Gastroesophageal sphincter (tissue), 4 donors: Measurements from ENCODE around the gene TMEM139. TPM values are rescaled to one million over a fixed set of nuclear protein-coding genes. Genes with fewer than 3 reads are reported as not detected.

ENCODE experiments used
- ATAC-seq: fragments of 150-250 bp; one replicate; pipeline ENCODE4 v1.9.1; 2016; ENCODE audit warnings: mild to moderate bottlenecking, moderate library complexity
- H3K27ac ChIP-seq, 4 donors: fragments of 200-600 bp; sonication (generic) in 3 of 4; 1 replicate in 3 of 4; 2 replicates in 1 of 4; pipeline ENCODE4 v1.5.1; 2016 to 2019
- H3K27me3 ChIP-seq: fragments of 200-600 bp; sonication (generic); one replicate; pipeline ENCODE4 v1.5.1; 2019
- H3K36me3 ChIP-seq, 2 donors: fragments of 200-600 bp; sonication (generic); one replicate each; pipeline ENCODE4 v1.5.1; 2019; ENCODE audit warnings: control low read depth in 1 of 2
- H3K4me1 ChIP-seq, 3 donors: fragments of 200-600 bp; sonication (generic); 1 replicate in 2 of 3; 2 replicates in 1 of 3; pipeline ENCODE4 v1.5.1; 2016 to 2019; ENCODE audit warnings: control low read depth in 2 of 3
- H3K4me3 ChIP-seq, 2 donors: fragments of 200-600 bp; sonication (generic); one replicate each; pipeline ENCODE4 v1.5.1; 2019; ENCODE audit warnings: mild to moderate bottlenecking in 1 of 2, moderate library complexity in 1 of 2
- H3K9me3 ChIP-seq, 3 donors: fragments of 200-600 bp; sonication (generic); one replicate each; pipeline ENCODE4 v1.5.1; 2017 to 2019; ENCODE audit warnings: control low read depth in 2 of 3
- CTCF ChIP-seq, 4 experiments: fragments of 200-600 bp in 2 of 4; fragments of 450-650 bp in 2 of 4; sonication (generic) in 1 of 4; IDR thresholded peaks; one replicate each; pipeline ENCODE4 v1.5.1; 2017 to 2019; ENCODE audit warnings: antibody characterized with exemption in 4 of 4, mild to moderate bottlenecking in 2 of 4, moderate library complexity in 2 of 4
- EP300 ChIP-seq: sonication (generic); formaldehyde crosslinking; IDR thresholded peaks from one replicate; pipeline ENCODE4 v1.6.1; 2017; ENCODE audit warnings: antibody characterized with exemption, mild to moderate bottlenecking
- POLR2A ChIP-seq, 2 donors: fragments of 450-650 bp; IDR thresholded peaks; one replicate each; pipeline ENCODE4 v1.6.1; 2017; ENCODE audit warnings: antibody characterized with exemption in 2 of 2, mild to moderate bottlenecking in 2 of 2, moderate library complexity in 1 of 2
- POLR2AphosphoS5 ChIP-seq: sonication (generic); formaldehyde crosslinking; IDR thresholded peaks from one replicate; pipeline ENCODE4 v1.6.1; 2017; ENCODE audit warnings: antibody characterized with exemption
- WGBS, 2 donors: methylation state at CpG; one replicate each; pipeline ENCODE4 v1.1.5; 2018; ENCODE audit warnings: low coverage in 1 of 2; 5-methylcytosine and 5-hydroxymethylcytosine counted together
- total RNA-seq, 4 donors: library from RNA; depleted of rRNA; stranded (reverse); fragments of >200 nt; gene quantifications; one replicate each; pipeline ENCODE4 v1.1.0, GENCODE V29; 2016

Gene TMEM139
- total RNA-seq, 4 donors from 2014 or later = 0.40 to 1.4 (median 0.49) TPM; not detected in 1

DNA sequence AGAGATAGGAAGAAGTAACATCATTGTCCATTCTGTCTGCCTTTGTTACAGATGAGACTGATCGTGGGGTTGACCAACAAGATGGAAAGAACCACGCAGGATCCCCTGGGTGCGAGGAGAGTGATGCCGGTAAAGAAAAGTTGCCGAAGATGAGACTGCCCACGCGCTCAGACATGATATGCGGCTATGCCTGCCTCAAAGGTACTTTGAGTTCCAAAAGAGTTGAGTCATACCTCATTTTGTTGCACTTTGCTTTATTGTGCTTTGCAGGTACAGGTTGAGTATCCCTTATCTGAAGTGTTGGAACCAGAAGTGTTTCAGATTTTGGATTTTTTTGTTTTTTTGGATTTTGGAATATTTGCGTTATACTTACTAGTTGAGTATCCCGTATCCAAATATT lies 19.0 kb downstream of the TMEM139 start:
- TF ChIP-seq POLR2AphosphoS5 (no peak), EP300 (no peak), POLR2A (IDR thresholded peaks at IDR 0.05) (no peak), CTCF (IDR thresholded peaks at IDR 0.05) (no peak)
- H3K36me3 ChIP-seq = peaks cover 0 to 100% of the 10 kb centered on the region in 2 donors
- H3K4me1 ChIP-seq = peaks cover 0 to 10% (median 0%) of the 10 kb centered on the region in 3 donors
- H3K4me3 ChIP-seq = no peak overlapping the region
- no peaks in the 10 kb centered on the region for H3K9me3 ChIP-seq
- no peaks in the 10 kb centered on the region for H3K27me3 ChIP-seq
- WGBS, 2 donors = 81 to 91% methylated on average over 2 to 10 of the region's 10 CpGs
- H3K27ac ChIP-seq = no peak overlapping the region
- no peak for ATAC-seq

GRCh38 chr7:143304938-143305337 lies 20.2 kb downstream of the TMEM139 start:
- TF ChIP-seq POLR2A (IDR thresholded peaks at IDR 0.05) (no peak), EP300 (no peak), CTCF (IDR thresholded peaks at IDR 0.05) (no peak), POLR2AphosphoS5 (no peak)
- 86% methylated on average over 4 of the region's 6 CpGs; no CpG with 5 or more reads in 1 of the 2 donors for WGBS, 2 donors
- H3K27me3 ChIP-seq = no peaks in the 10 kb centered on the region
- no peak for ATAC-seq
- H3K36me3 ChIP-seq = peaks cover 0 to 94% of the 10 kb centered on the region in 2 donors
- H3K9me3 ChIP-seq = no peaks in the 10 kb centered on the region
- H3K4me3 ChIP-seq = no peak overlapping the region
- H3K27ac ChIP-seq = no peak overlapping the region
- H3K4me1 ChIP-seq = peaks cover 0 to 7% (median 0%) of the 10 kb centered on the region in 3 donors

GRCh38 chr7:143305423-143306070 lies 20.8 kb downstream of the TMEM139 start:
- no peak for TF ChIP-seq POLR2A (IDR thresholded peaks at IDR 0.05)
- TF ChIP-seq EP300 = no peak
- TF ChIP-seq CTCF (IDR thresholded peaks at IDR 0.05) = peak; percentile 25 to 74 (median 54)
- no peak for TF ChIP-seq POLR2AphosphoS5
- ATAC-seq = no peak
- peaks cover 0 to 7% (median 0%) of the 10 kb centered on the region in 3 donors for H3K4me1 ChIP-seq
- no peak overlapping the region for H3K27ac ChIP-seq
- no peaks in the 10 kb centered on the region for H3K27me3 ChIP-seq
- H3K36me3 ChIP-seq = peaks cover 0 to 89% of the 10 kb centered on the region in 2 donors
- H3K4me3 ChIP-seq = no peak overlapping the region
- 55 to 75% methylated on average over 3 to 10 of the region's 10 CpGs for WGBS, 2 donors
- H3K9me3 ChIP-seq = no peaks in the 10 kb centered on the region

- peaks cover 0 to 58% of the 10 kb centered on the region in 2 donors for H3K36me3 ChIP-seq
- H3K27me3 ChIP-seq = no peaks in the 10 kb centered on the region
- H3K4me1 ChIP-seq = no peaks in the 10 kb centered on the region
- no peaks in the 10 kb centered on the region for H3K9me3 ChIP-seq
- TF ChIP-seq CTCF (IDR thresholded peaks at IDR 0.05) (no peak), EP300 (no peak), POLR2AphosphoS5 (no peak), POLR2A (IDR thresholded peaks at IDR 0.05) (no peak)
- WGBS, 2 donors = 86 to 97% methylated on average over 1 to 2 of the region's 2 CpGs
- no peak overlapping the region for H3K4me3 ChIP-seq
- H3K27ac ChIP-seq = no peak overlapping the region
- no peak for ATAC-seq
These were observed 23.9 kb downstream of the TMEM139 start for GRCh38 chr7:143308632-143309031.

- no peak for TF ChIP-seq POLR2A (IDR thresholded peaks at IDR 0.05)
- no peak for TF ChIP-seq CTCF (IDR thresholded peaks at IDR 0.05)
- TF ChIP-seq POLR2AphosphoS5 = no peak
- no peak for TF ChIP-seq EP300
These were observed 29.4 kb downstream of the TMEM139 start for GRCh38 chr7:143314127-143314526.

More at GRCh38 chr7:143314127-143314526, 29.4 kb downstream of the TMEM139 start:
- Histone ChIP-seq H3K36me3 (peaks cover 0 to 7% of the 10 kb centered on the region in 2 donors), H3K4me1 (no peaks in the 10 kb centered on the region), H3K9me3 (no peaks in the 10 kb centered on the region), H3K4me3 (no peak overlapping the region), H3K27me3 (no peaks in the 10 kb centered on the region), H3K27ac (no peak overlapping the region)
- no peak for ATAC-seq
